ENCODE measurements around the gene KNDC1. TPM values are rescaled to one million over a fixed set of nuclear protein-coding genes. Genes with fewer than 3 reads are reported as not detected.

KNDC1 gene, protein sequence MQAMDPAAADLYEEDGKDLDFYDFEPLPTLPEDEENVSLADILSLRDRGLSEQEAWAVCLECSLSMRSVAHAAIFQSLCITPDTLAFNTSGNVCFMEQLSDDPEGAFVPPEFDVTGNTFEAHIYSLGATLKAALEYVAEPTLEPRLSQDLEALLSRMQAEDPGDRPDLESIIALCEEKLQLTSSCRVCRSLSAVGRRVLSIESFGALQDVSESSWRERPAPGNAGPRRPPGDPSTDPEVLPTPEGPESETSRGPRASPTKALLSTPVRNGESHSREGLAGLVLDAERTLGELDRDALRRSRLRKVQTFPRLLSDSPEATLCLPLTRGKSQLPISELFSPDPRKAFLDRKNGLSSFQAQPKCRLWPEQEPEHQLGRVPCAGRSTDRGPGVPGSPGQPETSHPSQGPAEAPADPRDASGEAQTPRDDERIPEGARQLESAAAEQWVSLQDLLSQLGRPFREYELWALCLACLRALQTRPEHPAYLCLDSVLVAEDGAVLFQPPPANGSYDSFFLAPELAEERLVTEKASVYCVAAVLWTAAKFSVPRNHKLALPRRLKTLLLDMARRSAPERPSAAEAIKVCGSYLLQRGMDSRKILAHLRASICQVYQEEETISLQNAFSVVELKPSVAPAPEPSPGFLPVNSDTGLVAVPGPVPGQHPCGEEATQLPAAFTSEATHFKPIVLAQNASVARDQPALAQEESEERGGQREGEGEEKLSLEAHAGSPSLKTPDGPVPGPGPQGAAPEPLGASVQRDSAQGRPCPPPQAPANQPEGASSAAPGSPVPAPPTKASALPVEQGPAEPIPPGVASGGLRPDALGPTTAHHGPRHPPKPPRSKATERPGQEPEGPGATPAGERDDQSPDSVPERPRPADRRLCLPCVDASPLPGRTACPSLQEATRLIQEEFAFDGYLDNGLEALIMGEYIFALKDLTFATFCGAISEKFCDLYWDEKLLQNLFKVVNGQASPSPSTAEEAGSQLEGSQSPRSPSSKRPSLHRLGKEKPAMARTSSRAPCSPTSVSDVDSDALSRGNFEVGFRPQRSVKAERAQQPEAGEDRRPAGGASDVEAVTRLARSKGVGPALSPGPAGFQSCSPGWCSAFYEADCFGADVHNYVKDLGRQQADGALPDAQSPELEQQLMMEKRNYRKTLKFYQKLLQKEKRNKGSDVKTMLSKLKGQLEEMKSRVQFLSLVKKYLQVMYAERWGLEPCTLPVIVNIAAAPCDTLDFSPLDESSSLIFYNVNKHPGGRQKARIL (N-terminal part only)
- 0.61 to 2.0 TPM (median 1.1 TPM) in 5 replicates for total RNA-seq (2022; extraction: Qiagen RNA extraction; ENCODE audit: low read depth)

DNA sequence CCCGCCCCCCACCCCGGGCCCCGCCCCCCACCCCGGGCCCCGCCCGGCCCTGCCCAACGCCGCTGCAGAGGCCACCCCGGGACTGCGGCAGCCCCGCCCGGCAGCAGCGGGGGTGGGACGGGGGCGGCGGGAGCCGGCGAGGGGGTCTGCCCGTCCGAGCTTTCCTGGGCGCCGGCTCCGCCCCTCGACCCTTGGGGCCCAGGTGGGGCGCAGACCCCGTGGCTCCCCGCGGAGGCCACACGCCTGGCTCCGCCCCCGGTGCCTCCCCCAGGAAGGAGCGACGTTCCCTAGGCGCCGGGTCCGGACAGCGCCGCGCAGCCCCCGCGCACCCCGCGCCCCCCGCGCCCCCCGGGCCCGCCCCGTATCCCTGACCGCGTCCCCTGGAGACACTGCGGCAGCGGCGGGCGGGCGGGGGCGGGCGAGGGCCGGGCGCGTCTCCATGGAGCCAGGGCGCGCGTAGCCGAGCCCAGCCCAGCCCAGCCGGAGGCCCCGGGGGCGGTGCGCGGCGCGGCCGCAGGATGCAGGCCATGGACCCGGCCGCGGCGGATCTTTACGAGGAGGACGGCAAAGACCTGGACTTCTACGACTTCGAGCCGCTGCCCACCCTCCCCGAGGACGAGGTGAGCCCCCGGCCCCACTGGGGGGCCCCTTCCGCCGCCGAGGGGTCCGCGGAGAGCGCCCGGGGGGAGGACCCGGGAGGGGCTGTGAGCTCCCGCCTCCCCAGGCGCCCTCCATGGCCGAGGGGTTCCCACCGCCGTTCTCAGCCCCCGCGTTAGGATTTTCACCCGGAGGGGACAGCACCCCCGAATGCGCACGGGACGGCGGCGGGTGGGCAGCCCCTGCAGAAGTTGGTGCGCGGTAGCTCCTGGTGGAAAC, at the start of gene KNDC1:
TSS of gene KNDC1 (plus strand) at position 270 of the 876 bp plus-strand sequence. CDS start at position 519, 249 bp downstream.

DNA sequence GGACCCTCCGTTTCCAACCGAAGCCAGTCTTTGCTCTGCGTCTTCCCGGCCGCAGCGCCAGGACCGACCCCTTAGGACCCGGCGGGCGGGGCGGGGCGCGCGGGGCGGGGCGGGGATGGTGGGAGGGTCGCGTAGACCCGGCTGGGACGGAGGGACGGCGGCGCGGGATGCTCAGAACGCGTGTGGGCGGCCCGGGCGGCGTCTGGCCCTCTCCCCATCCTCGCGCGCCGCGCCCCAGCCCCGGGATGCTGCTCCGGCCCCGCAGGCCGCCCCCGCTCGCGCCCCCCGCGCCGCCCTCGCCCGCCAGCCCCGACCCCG, 70.0 kb downstream of the KNDC1 start, which contains the start of gene UTF1:
TSS of gene UTF1 (plus strand) at position 174 of the 318 bp plus-strand sequence. CDS start at position 246, 72 bp downstream.

DNA sequence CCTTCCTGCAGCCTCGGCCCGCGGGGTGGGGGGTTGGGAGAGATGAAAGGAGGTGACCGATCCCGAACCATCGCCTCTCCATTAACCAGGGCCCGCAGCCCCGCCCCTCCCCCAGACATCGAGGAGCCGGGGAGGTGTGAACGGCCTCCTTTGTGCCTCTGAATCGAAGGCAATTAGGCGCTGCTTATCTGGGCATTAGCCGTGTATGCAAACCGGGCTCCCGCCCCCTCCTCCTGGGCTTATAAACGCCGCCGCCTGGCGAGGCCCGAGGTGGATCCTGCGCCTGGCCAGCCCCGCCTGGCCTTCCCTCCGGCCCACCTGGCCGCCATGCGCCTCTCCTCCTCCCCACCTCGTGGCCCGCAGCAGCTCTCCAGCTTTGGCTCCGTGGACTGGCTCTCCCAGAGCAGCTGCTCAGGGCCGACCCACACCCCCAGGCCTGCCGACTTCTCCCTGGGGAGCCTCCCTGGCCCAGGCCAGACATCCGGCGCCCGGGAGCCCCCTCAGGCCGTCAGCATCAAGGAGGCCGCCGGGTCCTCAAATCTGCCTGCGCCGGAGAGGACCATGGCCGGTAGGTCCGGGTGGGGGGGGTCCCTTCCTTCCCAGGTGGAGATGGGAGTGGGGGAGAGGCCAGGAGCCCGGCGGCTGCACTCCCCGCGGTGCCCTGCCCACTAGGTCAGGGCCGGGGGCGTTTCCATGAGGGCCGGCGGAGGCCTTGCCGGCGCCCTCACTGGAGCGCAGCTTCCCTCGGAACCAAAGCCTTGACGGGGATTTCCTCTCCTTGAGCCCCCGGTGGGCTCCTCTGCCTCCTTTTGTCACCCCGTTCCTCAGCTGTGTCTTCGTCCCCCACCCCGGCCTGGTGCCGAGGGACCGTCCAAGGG, 77.8 kb downstream of the KNDC1 start, which contains the start of gene VENTX:
TSS of gene VENTX (plus strand) at position 268 of the 878 bp plus-strand sequence. CDS start at position 328, 60 bp downstream.

Other genes starting within 250 kb of the KNDC1 start
- 1.4 to 1.8 TPM (median 1.5 TPM) in 5 replicates for gene CFAP46, start 217.6 kb upstream of the KNDC1 start, total RNA-seq (2022; extraction: Qiagen RNA extraction; ENCODE audit: low read depth)
- gene ADGRA1, start 72.3 kb upstream of the KNDC1 start, total RNA-seq (2022; extraction: Qiagen RNA extraction; ENCODE audit: low read depth): 0.16 to 0.43 TPM (median 0.24 TPM) in 5 replicates
- 0.12 TPM in 1 of 5 replicates, not detected in the others for gene UTF1, start 70.0 kb downstream of the KNDC1 start, total RNA-seq (2022; extraction: Qiagen RNA extraction; ENCODE audit: low read depth)
- gene VENTX, start 77.6 kb downstream of the KNDC1 start, total RNA-seq (2022; extraction: Qiagen RNA extraction; ENCODE audit: low read depth): 0.05 TPM in 1 of 5 replicates, not detected in the others
- gene ADAM8, start 116.6 kb downstream of the KNDC1 start, total RNA-seq (2022; extraction: Qiagen RNA extraction; ENCODE audit: low read depth): 2.4 to 4.5 TPM (median 3.8 TPM) in 5 replicates
- 31.7 to 47.6 TPM (median 43.1 TPM) in 5 replicates for gene TUBGCP2, start 148.7 kb downstream of the KNDC1 start, total RNA-seq (2022; extraction: Qiagen RNA extraction; ENCODE audit: low read depth)
- 57.9 to 86.6 TPM (median 68.6 TPM) in 5 replicates for gene ZNF511, start 148.7 kb downstream of the KNDC1 start, total RNA-seq (2022; extraction: Qiagen RNA extraction; ENCODE audit: low read depth)
- gene CALY, start 176.7 kb downstream of the KNDC1 start, total RNA-seq (2022; extraction: Qiagen RNA extraction; ENCODE audit: low read depth): 0.46 to 0.95 TPM (median 0.69 TPM) in 5 replicates
- not detected in 5 replicates for gene PRAP1, start 187.2 kb downstream of the KNDC1 start, total RNA-seq (2022; extraction: Qiagen RNA extraction; ENCODE audit: low read depth)
- gene FUOM, start 197.8 kb downstream of the KNDC1 start, total RNA-seq (2022; extraction: Qiagen RNA extraction; ENCODE audit: low read depth): 14.1 to 16.7 TPM (median 15.8 TPM) in 5 replicates
- 134 to 161 TPM (median 147 TPM) in 5 replicates for gene ECHS1, start 213.1 kb downstream of the KNDC1 start, total RNA-seq (2022; extraction: Qiagen RNA extraction; ENCODE audit: low read depth)
- 1.4 to 2.1 TPM (median 1.8 TPM) in 5 replicates for gene PAOX, start 219.0 kb downstream of the KNDC1 start, total RNA-seq (2022; extraction: Qiagen RNA extraction; ENCODE audit: low read depth)
- gene MTG1, start 233.9 kb downstream of the KNDC1 start, total RNA-seq (2022; extraction: Qiagen RNA extraction; ENCODE audit: low read depth): 42.3 to 53.4 TPM (median 50.6 TPM) in 5 replicates